ENCODE data around the gene SULT1A3. TPM values are rescaled to one million over a fixed set of nuclear protein-coding genes. Genes with fewer than 3 reads are reported as not detected.

Gene SULT1A3
- total RNA-seq, 1 experiment from 2014 or later = 16.8 TPM

- CTCF ChIA-PET = interaction anchor here (0.6 to 1.5 kb wide), 2 partner anchors 44 to 81 kb away, joined by 4 to 18 read pairs; no protein-coding TSS in a partner anchor
- Histone ChIP-seq H3K36me3 (ENCODE audit: control insufficient read depth, insufficient read depth, low read length) (no peaks in the 10 kb centered on the region), H3K27ac (ENCODE audit: low read length) (no peak overlapping the region), H3K4me3 (ENCODE audit: low read depth in 2 of 2, low read length in 2 of 2) (no peak overlapping the region), H3K9me3 (ENCODE audit: control insufficient read depth, insufficient read depth, low read depth, low read length) (no peaks in the 10 kb centered on the region), H3K4me1 (ENCODE audit: control insufficient read depth, insufficient read depth, low read length) (peaks cover 6% of the 10 kb centered on the region), H3K27me3 (ENCODE audit: control insufficient read depth, insufficient read depth, low read length) (no peaks in the 10 kb centered on the region)
- no peak for TF ChIP-seq TCF7L2 (IDR thresholded peaks at IDR 0.05; ENCODE audit: low read depth, low read length)
- TF ChIP-seq CTCF (IDR thresholded peaks at IDR 0.05) = peak; percentile 91
- ATAC-seq (peak; percentile 40), DNase-seq (ENCODE audit: low read depth, low spot score) (peak; percentile 10)
- in situ Hi-C loops (cut with HindIII; ENCODE audit: low pct_unique_long_range_greater_than_20kb, low sequenced_read_pairs) (no loop called here), intact Hi-C loops (cut with micrococcal nuclease; ENCODE audit: unreplicated experiment) (no loop called here)
- no TSS peak for BruUV-seq (replicated peaks)
- POLR2A ChIA-PET = interaction anchor here (0.5 kb wide), 1 partner anchor 416 kb away, joined by 4 read pairs; no protein-coding TSS in a partner anchor
These were observed 12.1 kb upstream of the SULT1A3 start for GRCh38 chr16:30186782-30187555.

- ChIA-PET CTCF (no interaction called here), POLR2A (interaction anchor here (0.5 kb wide), 1 partner anchor 415 kb away, joined by 4 read pairs; no protein-coding TSS in a partner anchor)
- intact Hi-C loops (cut with micrococcal nuclease; ENCODE audit: unreplicated experiment) = no loop called here
- Histone ChIP-seq H3K36me3 (ENCODE audit: control insufficient read depth, insufficient read depth, low read length) (no peaks in the 10 kb centered on the region), H3K9me3 (ENCODE audit: control insufficient read depth, insufficient read depth, low read depth, low read length) (no peaks in the 10 kb centered on the region), H3K4me1 (ENCODE audit: control insufficient read depth, insufficient read depth, low read length) (peaks cover 6% of the 10 kb centered on the region), H3K27me3 (ENCODE audit: control insufficient read depth, insufficient read depth, low read length) (no peaks in the 10 kb centered on the region), H3K27ac (ENCODE audit: low read length) (no peak overlapping the region), H3K4me3 (ENCODE audit: low read depth in 2 of 2, low read length in 2 of 2) (no peak overlapping the region)
- TF ChIP-seq CTCF (IDR thresholded peaks at IDR 0.05) = peak; percentile 63
- TF ChIP-seq REST (IDR thresholded peaks at IDR 0.05; ENCODE audit: insufficient read depth in 1 of 2, low read depth in 2 of 2, low read length in 1 of 2) = no peak
- TF ChIP-seq POLR2AphosphoS5 (IDR thresholded peaks at IDR 0.05; ENCODE audit: low read depth, low read length) = no peak
- BruUV-seq (replicated peaks) = no TSS peak
- ATAC-seq = no peak
- DNase-seq (ENCODE audit: low read depth, low spot score) = no peak
- in situ Hi-C loops (cut with HindIII; ENCODE audit: low pct_unique_long_range_greater_than_20kb, low sequenced_read_pairs) = no loop called here
These were observed 11.5 kb upstream of the SULT1A3 start for GRCh38 chr16:30187556-30187865.
